Activated CD8-positive, alpha-beta memory T cell treated with anti-CD3 and anti-CD28 coated beads, Interleukin-2, amount 50 U/mL, for 1 hour (primary cell): ENCODE data around the gene RGS7.
"Not testable (repeated sequence)": the region's sequence is repeated elsewhere in the genome, so short reads cannot be mapped to it uniquely, and the experiment has no call there.

ENCODE experiments used
- DNase-seq: peaks from one replicate; pipeline ENCODE4 v3.0.0-alpha.2; 2020; ENCODE audit errors: extremely low read depth

The RGS7 gene

DNA sequence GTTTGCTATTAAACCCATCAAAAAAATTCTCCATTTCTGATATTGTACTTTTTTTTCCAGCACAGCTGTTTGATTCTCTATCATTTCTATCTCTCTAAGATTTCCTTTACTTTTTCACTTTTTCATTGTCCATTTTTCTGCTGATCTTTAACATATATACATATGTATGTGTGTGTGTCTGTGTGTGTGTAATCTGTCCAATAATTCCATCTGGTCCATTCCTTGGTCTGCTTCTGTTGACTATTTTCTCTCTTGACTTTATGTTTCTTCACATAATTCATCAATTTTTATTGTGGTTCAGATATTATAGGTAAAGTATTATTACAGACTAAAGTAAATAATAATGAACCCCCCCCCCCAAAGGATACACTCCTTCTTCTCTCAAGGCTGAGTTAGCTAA lies 84.2 kb downstream of the RGS7 start:
- DNase-seq, result no peak

DNA sequence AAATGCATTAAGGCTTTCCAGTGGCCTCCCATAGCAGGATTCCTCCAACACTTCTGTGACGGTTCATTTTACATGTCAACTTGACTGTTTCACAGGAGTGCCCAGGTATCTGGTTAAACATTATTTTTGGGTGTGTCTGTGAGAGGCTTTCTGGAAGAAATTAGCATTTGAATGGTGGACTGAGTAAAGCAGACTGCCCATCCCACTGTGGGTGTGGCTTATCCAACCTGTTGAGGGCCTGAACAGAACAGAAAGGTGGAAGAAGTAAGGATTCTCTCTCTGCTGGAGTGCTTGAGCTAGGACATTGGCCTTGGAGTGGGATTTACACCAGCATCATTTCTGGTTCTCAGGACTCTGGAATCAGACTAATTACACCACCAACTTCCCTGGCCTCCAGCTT lies 85.6 kb downstream of the RGS7 start:
- DNase-seq, result no peak

DNA sequence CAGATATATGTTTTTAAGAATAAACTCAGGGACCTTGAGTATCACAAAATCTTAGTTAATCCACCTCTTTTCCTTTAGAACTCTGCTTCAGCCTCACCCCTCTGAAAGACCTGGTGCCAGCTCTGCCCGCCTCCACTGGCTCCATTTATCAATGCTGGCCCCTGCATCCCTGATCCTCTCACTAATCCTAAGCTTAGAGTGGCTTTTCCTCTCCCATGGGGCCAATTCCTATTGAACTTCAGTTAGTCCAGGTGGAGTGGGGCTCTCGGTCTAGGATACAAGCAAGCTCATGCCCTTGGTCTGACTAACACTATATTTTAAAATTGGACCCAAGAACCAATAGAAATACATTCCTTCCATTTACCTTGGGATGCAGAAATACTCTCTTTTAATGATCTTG lies 87.0 kb downstream of the RGS7 start:
- DNase-seq, result no peak

DNA sequence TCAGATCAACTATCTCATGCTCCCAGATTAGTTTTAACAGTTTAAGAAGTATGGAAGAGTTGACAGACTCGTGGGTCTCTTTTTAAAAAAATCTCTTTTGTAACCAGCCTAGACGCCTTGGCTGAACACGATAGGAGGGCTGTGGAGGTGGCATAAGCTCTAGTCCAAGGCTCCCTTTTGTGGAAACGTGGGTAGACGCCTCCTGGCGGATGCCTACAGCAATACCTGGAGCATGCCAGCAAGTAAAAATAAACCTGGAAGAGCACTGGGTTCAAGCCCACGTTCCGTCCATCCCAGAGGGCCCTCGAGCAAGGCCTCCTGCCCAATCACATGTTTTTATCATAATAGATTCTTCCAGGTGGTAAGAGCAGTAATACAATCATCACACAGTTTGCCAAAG lies 87.9 kb downstream of the RGS7 start:
- no peak for DNase-seq

DNA sequence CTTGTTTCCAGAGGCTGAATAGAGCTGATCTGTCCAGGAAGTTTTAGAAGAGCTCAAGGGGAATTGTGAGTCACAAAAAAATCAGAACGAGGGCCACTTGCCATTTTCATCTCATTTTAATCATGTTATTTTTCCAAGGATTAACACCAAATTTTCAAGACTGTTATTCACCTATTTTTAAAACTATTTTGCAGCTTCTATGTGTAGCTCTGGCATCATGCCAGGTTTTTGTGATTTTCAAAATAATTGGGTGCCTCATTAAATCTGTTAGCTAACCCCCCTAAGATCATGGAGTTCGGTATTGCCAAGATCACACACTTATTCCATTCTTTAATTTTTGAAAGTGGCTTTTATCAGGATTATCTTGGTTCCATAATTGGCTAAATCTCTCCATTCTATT lies 90.9 kb downstream of the RGS7 start:
- no peak for DNase-seq

DNA sequence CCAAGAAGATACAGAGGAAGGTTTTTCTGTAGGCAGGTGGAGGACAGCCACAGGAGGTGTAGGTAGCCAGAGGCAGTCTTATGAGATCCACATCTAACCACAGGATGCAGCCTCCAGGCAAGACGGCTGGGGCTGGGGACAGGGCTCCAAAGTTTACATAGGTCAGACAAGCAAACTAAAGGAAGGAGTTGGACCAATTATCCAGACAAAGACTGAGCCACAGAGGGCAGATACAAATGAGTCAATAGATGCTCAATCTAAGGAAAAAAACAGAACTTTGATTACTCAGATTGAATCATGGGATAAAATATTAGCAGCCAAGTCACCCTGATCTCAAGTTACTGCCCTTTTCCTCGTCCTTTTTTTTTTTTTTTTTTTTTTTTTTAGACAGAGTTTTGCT lies 91.6 kb downstream of the RGS7 start:
- DNase-seq, result no peak

DNA sequence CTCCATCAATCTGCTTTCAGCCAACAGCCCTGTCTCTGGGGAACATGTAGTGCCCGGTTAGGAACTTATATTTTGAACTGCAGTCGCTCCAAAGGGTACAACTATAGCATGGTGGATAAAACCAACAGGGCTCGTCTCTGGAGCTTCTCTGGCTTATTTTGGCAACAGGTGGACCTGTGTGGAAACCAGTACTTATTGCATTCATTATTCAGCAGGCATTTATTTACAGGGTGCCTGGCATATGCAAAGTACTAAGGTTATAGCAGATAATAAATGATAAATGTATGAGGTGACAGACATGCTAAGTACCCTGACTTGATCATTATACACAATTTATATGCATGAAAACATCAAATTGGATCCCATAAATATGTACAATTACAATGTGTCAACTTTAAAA lies 93.7 kb downstream of the RGS7 start:
- no peak for DNase-seq

DNA sequence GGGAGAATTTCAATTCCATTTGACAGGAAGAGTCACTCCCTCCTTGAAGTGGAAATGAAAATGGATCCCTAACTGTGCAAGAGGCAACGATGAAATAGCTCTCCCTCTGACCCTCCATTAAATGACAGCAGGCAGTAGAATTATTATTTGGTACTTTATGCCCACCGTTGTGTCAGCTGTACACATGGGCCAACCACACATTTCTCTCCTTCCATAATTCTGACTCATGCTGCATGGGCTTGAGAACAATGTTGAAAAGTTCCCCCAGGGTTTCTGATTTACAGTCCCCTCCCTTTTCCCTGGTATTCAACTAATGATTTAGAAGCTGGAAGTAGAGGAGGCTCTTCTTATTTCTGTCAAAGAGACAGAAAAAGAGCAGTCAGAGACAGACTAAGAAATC lies 103.5 kb downstream of the RGS7 start:
- DNase-seq, result no peak

DNA sequence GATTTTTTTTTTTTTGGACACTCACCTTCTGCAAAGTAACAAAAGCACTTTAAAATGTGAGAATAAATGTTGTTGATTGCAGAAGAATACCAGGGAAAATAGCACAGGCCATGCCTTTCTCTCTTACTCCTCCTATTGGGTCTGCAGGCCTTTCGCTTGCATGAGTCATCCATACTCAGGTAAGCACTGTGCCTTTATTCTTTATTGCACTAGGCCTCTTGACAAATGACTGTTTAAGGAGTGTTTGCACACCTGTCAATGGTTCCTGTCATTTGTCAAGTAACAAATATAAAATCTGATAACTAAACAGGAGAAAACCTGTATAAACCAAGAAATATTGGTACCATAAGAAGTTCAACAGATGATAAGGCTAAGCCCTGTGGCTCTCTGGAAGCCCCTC lies 106.5 kb downstream of the RGS7 start:
- no peak for DNase-seq

DNA sequence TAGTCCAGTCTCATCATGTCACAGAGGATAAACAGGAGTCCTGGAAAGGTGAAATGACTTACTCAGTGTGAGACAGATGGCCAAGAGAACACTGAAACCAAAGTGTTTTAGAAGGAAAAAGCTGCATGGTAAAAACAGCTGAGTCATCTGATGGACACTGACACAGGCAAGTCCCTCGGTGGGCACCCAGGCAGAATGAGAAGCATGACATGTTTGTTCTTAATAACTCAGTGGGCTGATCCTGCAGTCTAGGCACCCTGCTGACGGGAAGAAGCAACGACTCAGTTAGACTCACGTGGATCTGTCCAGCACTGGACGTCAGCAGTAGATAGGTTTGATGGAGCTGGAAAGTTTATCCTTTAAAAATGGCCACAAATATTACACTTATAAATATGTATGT lies 116.9 kb downstream of the RGS7 start:
- no peak for DNase-seq

DNA sequence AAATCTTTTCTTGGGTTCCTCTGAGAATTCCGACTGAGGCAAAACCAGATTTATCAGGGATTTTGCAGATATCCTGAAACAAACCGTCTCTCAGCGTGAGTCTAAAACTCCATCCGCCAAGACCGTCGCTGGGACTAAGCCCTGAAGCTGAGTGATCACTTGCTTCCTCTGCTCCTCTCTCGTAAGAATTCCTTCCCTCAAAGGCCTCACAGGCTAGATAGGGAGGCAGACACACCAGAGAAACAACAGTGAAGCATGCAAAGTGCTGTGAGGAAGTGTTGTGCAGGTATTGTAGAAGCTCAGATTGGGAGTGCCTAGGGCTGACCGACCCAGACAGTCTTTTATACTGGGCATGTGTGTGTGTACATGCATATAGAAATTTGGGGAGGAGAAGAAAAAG lies 119.1 kb downstream of the RGS7 start:
- no peak for DNase-seq

DNA sequence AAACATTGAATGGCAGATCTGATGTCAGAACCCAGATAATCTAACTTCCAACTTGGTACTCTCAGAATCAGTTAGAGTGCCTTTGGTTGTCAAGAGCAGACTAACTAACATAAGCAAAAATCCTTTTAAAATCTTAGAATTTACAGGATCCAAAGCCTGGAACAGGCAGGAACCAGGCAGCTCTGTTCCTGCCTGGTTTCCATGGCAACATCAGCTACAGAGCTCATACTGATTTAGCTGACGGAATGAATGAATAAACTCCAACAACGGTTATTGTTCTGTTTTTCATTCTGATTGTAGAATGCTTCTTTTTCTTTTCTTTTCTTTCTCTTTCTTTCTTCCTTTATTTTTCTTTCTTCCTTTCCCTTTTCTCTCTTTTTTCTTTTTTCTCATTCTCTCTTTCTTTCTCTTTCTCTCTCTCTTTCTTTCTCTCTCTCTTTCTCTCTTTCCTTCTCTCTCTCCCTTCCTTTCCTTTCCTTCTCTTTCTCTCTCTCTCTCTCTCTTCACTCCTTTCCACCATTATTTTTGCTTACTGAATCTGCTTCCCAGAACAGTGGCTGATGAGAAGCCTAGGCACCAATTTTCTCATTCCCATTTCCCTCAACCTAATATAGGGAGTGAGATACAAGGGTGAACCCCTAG lies 121.6 kb downstream of the RGS7 start:
- DNase-seq, result no peak

DNA sequence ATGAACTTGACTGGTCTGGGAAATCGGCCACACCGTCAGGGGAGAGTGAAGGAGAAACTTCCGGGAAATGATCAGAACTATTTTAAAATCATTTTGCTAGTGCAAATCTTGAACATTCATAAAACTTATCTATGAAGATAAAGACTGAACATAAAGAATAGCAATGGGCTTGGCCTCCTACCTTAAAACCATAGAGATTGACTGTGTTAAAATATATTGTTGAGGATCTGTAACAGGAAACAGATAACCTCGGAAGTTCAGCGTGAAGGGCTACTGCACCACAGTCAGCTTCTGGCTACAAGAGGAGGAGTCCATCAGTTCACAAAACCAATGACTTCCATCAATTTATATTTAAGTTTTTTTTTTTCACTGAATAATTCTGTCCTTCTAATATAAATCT lies 127.3 kb downstream of the RGS7 start:
- DNase-seq, result no peak

DNA sequence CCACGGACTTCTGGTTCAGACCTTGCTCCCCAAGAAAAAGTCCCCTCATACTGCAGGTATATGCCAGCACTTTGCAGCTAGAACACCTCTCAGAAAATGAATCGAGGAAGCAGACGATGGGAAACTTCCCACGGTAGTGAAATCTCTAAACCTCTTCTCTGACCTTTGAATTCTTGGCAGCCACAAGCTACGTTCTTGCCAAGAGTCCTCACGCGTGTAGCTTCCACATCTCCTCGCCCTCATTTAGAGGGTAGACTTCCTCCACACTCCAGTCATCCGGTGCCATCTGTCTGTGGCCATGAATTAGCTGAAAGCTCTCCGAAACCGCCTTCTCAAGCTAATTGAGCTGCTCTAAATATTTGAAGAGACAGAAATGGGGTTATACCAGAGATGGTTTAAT lies 127.8 kb downstream of the RGS7 start:
- DNase-seq, result no peak

DNA sequence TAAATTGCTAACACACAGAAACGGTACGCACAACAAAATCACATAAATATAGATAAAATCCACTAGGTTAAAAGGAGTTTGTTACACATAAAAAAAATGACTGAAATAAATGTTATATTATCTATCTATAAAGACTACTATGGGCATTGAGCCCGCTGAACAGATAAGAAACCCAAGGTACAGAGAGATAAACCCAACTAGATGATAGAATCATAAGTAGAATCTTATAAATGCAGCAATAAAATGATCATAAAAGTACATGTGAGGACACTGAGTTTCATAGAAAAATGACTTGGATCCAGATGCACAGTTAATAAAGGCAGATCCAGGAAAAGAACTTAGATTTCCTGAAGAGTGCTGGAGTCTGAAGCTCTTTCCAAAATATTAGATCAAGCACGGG lies 128.7 kb downstream of the RGS7 start:
- no peak for DNase-seq

DNA sequence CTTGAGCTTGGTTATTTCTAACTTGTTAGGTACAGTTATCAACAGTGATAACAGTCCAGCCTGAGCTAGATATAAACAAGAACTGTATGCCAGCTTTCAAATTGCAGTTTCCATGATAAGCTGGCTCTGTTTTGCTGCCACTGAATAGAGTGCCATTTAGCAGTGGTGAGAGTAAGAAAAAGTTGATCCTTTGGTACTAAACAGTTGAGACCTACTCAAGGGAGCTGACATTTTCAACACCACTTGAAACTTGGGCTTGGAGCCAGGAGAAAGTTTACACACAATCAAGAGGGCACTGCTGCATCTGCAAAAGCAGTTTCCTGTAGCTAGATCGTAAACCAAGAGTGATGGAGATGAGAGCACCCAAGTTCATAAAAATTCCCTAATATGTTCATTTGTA lies 131.3 kb downstream of the RGS7 start:
- no peak for DNase-seq

DNA sequence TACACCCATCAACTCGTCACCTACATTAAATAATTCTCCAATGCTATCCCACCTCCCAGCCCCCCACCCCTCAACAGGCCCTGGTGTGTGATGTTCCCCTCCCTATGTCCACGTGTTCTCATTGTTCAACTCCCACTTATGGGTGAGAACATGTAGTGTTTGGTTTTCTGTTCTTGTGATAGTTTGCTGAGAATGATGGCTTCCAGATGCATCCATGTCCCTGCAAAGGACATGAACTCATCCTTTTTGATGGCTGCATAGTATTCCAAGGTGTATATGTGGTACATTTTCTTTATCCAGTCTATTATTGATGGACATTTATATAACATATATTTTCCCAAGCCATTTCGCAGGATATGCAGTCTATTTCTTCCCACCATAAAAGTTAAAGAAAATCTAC lies 132.8 kb downstream of the RGS7 start:
- not testable (repeated sequence) for DNase-seq

DNA sequence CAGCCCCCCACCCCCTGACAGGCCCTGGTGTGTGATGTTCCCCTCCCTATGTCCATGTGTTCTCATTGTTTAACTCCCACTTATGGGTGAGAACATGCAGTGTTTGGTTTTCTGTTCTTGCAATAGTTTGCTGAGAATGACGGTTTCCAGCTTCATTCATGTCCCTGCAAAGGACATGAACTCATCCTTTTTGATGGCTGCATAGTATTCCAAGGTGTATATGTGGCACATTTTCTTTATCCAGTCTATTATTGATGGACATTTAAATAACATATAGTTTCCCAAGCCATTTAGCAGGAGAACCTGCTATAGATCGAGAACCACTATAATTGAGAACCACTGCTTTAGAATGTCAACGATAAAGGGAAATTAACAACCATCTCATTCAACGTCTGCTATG lies 134.2 kb downstream of the RGS7 start:
- DNase-seq, result not testable (repeated sequence)

DNA sequence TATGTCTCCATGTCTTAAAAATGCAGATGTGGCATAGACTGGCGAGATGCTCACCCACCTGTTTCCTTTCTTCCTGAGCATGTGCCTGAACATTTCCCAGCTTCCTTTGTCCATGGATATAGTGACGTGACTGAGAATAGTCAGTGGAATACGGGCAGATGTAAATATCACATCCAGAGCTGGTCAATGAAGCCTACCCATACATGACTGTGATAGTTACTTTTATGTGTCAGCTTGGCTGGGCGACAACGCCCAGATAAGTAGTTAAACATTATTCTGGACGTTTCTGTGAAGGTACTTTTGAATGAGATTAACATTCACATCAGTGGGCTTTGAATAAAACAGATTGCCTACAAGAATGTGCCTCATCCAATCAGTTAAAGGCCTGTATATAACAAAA lies 135.7 kb downstream of the RGS7 start:
- no peak for DNase-seq

DNA sequence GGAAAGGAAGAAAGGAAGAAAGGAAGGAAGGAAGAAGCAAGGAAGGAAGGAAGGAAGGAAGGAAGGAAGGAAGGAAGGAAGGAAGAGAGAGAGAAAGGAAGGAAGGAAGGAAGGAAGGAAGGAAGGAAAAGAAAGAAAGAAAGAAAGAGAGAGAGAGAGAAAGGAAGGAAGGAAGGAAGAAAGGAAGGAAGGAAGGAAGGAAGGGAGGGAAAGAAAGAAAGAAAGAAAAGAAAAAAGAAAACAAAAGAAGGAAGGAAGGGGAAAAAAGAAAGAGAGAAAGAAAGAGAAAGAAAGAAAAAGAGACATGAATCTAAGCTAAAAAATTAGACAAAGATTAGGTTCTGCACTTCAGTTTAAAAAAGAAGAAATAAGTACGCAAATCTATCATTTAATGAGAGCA lies 136.1 kb downstream of the RGS7 start:
- not testable (repeated sequence) for DNase-seq

DNA sequence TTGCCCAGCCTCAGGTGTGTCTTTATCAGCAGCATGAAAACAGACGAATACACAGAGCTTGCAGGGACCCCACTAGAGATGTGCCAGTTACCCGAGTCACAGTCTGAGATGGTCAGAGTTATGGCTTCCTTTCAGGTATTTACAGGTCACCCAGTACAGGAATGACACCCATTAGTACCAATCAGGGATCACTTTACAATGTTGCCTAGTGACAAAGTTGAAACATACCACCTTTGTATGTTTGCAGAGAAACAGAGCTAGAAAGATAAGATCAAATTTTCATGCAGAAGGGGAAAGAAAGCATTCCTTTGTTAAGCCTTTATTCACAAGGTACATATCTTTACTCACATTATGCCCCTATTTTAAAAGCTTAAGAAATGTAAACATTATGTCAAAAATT lies 137.6 kb downstream of the RGS7 start:
- no peak for DNase-seq

DNA sequence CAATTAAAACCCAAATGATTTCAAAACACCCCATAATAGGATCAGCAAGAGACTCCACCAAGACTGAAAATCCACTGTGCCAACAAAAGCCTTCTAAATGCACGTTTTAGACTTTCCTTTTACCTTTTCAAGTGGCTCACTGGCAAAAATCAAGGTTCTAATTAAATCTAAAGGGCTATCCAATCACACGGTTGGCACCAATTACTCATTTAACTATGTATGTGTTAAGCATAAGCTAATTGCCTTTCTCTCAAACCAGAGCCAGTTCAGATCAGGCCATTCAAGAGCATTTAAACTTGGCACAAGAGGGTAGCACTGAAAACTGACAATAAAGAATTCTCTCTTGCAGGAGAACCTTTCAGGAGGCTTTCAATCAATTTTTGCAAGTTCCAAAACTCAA lies 139.5 kb downstream of the RGS7 start:
- no peak for DNase-seq

DNA sequence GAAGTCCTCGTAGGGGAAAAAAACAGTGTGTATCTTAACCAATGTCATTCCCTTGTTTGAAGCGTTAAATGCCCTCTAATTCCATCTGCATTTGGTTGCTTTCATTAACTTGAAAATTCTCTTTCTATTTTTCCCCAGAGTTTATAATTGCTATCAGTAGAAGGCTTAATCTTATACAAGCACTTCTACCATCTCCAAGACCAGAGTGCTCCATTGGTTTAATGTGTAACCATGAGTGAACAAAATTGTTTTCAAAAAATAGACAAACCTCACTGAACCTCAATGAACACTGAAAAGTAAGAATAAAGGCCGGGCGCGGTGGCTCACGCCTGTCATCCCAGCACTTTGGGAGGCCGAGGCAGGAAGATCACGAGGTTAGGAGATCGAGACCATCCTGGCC lies 141.3 kb downstream of the RGS7 start:
- no peak for DNase-seq

DNA sequence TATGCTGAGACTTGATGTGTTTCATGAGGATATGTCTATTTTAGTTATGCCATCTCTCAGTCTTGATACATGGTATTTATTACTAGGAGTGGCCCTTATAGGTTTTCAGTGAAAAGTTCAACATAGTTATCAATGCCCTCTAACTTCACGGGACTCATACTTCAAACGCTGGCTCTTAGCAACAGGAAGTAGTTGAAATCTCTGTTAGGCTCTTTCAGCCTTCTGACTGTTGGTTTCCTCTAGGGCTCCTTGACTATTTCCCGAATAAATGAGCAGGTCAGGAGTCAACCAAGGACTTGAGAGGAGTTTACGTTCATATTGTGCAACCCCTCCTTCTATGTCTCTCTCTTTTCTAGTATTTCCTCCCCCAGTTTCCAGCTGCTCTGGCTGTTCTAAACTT lies 141.8 kb downstream of the RGS7 start:
- DNase-seq, result no peak

DNA sequence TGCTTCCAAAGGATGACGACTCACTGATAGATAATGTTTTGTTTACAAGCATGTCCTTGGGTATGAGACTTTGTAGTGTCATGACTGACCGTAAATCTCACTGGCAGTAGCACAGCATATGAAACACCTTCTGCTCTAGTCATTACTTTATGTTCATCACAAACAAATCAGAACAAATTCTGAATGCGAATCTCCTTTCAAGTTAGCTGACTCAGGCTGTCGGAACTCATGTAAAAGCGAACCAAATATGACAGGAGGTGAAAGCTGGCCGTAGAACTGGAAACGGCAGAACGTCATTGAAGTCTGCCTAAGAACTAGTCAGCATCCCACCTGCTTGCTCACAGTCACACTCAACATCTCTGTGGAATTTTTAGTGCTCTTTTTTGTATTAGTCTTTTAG lies 143.9 kb downstream of the RGS7 start:
- no peak for DNase-seq
